GM12878 (cell line): ENCODE results near the gene MBOAT2.

Experiments
- BRCA1 ChIP-seq: IDR thresholded peaks from 2 replicates; pipeline ENCODE4 v1.6.1; 2011; ENCODE audit warnings: low read depth, low read length, improper control_type of control experiment
- FOXM1 ChIP-seq: IDR thresholded peaks from 2 replicates; pipeline ENCODE4 v1.6.1; 2012; ENCODE audit warnings: low read depth, mild to moderate bottlenecking, inconsistent platforms, low read length, moderate library complexity
- POLR2A ChIP-seq: IDR thresholded peaks from 2 replicates; pipeline ENCODE4 v1.6.1; 2011; ENCODE audit warnings: low read depth, mild to moderate bottlenecking, low read length
- SRF ChIP-seq, 2 experiments: IDR thresholded peaks; 2 replicates each; pipeline ENCODE4 v1.6.1; 2011; ENCODE audit warnings: low read depth in 2 of 2, low read length in 2 of 2, mild to moderate bottlenecking in 1 of 2, moderate library complexity in 1 of 2
- TF ChIP-seq, protein P1 (sequence below), 3 experiments: IDR thresholded peaks in 2 of 3; conservative IDR thresholded peaks in 1 of 3; 2 replicates each; pipeline ENCODE4 v1.5.1; 2011; ENCODE audit warnings: low read depth in 3 of 3, low read length in 3 of 3, mild to moderate bottlenecking in 3 of 3, control low read depth in 2 of 3, moderate library complexity in 2 of 3, inconsistent platforms in 1 of 3, mixed read lengths in 1 of 3; ENCODE audit not compliant: control insufficient read depth in 2 of 3, insufficient read depth in 1 of 3; ENCODE audit errors: extremely low read depth in 1 of 3
- TF ChIP-seq, protein P2 (sequence below): fragments of 450-650 bp; IDR thresholded peaks from 2 replicates; pipeline ENCODE4 v1.6.1; 2017; ENCODE audit warnings: mild to moderate bottlenecking, low read depth, inconsistent platforms; ENCODE audit not compliant: poor library complexity, severe bottlenecking

DNA sequence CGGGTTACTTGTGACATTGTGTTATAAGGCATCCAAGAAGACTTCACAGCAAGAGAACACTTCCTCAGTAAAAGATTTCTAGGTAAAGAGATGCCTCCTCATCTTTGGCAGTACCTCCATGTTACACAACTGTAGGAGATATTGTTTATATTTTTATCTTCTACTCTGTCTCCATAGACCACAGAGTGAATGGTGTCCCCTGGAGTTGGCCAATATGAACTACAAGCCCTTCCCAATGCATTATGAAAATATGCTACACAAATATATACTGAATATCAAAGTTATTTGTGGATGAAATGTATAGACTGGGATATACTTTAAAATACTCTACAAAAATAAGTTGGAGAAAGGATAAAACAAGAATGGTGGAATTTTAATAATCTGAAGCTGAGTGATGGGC is 46.7 kb downstream of the MBOAT2 start:
- TF ChIP-seq, protein P1, sequence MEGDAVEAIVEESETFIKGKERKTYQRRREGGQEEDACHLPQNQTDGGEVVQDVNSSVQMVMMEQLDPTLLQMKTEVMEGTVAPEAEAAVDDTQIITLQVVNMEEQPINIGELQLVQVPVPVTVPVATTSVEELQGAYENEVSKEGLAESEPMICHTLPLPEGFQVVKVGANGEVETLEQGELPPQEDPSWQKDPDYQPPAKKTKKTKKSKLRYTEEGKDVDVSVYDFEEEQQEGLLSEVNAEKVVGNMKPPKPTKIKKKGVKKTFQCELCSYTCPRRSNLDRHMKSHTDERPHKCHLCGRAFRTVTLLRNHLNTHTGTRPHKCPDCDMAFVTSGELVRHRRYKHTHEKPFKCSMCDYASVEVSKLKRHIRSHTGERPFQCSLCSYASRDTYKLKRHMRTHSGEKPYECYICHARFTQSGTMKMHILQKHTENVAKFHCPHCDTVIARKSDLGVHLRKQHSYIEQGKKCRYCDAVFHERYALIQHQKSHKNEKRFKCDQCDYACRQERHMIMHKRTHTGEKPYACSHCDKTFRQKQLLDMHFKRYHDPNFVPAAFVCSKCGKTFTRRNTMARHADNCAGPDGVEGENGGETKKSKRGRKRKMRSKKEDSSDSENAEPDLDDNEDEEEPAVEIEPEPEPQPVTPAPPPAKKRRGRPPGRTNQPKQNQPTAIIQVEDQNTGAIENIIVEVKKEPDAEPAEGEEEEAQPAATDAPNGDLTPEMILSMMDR (IDR thresholded peaks at IDR 0.05 in 2 of 3, conservative IDR thresholded peaks at IDR 0.05 in 1 of 3; ENCODE audit: control insufficient read depth in 2 of 3, extremely low read depth in 1 of 3, insufficient read depth in 1 of 3, low read depth in 3 of 3, low read length in 3 of 3), result no peak
- TF ChIP-seq SRF (IDR thresholded peaks at IDR 0.05; ENCODE audit: low read depth in 2 of 2, low read length in 2 of 2), result no peak
- TF ChIP-seq, protein P2, sequence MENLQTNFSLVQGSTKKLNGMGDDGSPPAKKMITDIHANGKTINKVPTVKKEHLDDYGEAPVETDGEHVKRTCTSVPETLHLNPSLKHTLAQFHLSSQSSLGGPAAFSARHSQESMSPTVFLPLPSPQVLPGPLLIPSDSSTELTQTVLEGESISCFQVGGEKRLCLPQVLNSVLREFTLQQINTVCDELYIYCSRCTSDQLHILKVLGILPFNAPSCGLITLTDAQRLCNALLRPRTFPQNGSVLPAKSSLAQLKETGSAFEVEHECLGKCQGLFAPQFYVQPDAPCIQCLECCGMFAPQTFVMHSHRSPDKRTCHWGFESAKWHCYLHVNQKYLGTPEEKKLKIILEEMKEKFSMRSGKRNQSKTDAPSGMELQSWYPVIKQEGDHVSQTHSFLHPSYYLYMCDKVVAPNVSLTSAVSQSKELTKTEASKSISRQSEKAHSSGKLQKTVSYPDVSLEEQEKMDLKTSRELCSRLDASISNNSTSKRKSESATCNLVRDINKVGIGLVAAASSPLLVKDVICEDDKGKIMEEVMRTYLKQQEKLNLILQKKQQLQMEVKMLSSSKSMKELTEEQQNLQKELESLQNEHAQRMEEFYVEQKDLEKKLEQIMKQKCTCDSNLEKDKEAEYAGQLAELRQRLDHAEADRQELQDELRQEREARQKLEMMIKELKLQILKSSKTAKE, result no peak
- no peak for TF ChIP-seq FOXM1
- TF ChIP-seq BRCA1, result no peak
- no peak for TF ChIP-seq POLR2A
